ENCODE results near the gene SLC39A11.

DNA sequence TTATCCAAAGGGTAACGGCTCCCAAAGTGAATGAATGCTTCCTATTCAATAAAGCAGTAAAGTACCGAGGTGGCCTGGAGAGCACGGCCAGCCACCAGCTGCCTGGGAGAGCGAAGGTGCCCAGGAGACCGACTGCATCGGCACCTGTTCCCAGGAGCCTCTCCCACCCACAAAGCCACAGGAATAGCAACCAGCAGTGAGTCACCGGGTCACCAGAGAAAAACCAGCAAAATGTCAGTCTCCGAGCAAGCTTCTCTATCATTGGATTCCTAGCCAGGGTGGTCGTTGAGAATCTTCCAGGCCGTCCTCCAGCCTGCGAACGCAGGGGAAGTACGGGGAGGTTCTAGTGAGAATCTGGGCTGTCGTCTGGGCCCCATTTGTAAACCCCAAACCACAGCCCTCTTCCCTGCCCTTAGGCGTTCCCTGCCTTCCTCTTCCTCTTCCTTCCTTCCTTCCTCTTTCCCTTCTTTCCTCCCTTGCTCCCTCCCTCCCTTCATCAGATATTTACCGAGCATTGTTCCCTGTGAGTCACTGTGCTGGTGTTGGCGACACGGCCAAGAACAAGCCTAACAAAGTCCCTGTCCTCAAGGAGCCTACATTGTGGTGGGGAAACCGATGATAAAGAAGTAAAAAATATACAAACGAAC is 114.6 kb downstream of the SLC39A11 start:
- TF ChIP-seq TCF12 (IDR thresholded peaks at IDR 0.05) (peak; percentile 32; the same call in 1 of the 2 replicates), TAF1 (IDR thresholded peaks at IDR 0.05; ENCODE audit: borderline replicate concordance, low read depth, low read length) (no peak)
- TF ChIP-seq, protein P1, sequence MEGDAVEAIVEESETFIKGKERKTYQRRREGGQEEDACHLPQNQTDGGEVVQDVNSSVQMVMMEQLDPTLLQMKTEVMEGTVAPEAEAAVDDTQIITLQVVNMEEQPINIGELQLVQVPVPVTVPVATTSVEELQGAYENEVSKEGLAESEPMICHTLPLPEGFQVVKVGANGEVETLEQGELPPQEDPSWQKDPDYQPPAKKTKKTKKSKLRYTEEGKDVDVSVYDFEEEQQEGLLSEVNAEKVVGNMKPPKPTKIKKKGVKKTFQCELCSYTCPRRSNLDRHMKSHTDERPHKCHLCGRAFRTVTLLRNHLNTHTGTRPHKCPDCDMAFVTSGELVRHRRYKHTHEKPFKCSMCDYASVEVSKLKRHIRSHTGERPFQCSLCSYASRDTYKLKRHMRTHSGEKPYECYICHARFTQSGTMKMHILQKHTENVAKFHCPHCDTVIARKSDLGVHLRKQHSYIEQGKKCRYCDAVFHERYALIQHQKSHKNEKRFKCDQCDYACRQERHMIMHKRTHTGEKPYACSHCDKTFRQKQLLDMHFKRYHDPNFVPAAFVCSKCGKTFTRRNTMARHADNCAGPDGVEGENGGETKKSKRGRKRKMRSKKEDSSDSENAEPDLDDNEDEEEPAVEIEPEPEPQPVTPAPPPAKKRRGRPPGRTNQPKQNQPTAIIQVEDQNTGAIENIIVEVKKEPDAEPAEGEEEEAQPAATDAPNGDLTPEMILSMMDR (IDR thresholded peaks at IDR 0.05): no peak
